HS-27A (cell line): ENCODE data around the gene OSBPL5.

Experiments
- DNase-seq: peaks from one replicate; pipeline ENCODE4 v3.0.0-alpha.2; 2012; ENCODE audit warnings: low read depth, missing footprints

OSBPL5 gene

DNA sequence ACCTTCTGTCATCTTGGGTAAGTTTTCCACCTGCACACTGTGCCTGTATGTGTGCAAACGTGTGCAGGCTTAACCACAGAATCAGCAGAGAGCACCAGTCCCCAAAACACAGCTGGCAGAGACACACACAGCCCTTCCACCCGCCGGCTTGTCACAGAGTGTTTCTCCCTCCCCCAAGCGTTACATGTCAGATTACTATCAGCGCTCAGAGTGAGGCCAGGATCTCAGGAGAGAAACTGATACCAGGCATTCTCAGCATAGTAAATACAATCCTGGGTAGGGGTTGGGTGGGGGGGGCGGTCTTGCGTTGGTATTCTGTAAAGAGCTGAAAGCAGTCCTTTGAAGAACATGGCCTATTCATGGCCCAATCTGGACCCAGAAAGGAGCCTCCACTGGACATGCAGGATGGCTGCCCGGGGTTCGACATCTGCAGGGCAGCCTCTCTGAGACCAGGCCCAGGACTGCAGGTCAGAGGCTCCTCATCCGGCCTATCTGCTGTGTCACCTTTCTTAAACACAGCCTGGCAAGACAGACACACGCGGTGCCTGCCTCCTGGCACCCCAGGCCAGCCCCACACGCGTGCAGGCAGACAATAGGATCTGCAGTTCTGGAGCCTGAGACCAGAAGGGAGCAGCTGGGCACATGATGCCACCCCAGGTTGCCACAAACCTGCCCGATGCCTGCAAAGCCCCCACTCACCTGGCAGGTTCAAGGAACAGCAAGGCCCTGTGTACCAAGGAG, 1.7 kb downstream of the OSBPL5 start:
- DNase-seq, result no peak

- DNase-seq, result no peak
Measured at GRCh38 chr11:3162410-3163240, 2.5 kb downstream of the OSBPL5 start.

DNA sequence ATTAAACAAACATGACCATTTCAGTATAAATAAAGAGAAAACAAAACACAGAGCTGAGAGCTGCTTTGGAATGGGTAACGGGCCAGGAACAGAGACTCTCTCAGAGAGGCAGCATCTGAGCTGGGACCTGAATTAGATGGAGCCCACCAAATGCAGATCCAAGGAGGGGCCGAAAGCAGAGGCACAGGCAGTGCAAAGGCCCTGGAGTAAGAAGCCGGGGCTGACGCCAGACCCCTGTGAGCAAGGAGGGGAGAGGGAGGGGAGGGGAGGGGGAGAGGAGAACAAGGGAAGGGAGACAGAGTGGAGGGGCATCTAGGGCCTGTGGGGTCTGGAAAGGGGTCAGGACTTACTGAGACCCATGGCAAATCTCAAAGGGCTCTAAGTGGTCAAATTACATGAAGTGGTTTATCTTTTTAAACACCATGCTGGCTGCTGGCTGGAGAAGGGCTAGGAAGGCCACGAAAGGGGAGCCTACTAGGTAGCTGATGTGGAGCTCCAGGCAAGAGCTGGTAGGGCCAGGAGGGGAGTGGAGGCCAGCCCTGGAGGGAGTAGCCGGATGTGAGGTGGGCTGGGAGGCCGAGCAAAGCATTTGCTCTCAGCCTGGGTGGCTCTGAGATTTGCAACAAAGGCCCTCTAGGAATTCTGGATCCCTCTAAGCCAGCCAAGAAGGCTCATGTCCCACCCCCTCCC, 3.2 kb downstream of the OSBPL5 start:
- no peak for DNase-seq

DNA sequence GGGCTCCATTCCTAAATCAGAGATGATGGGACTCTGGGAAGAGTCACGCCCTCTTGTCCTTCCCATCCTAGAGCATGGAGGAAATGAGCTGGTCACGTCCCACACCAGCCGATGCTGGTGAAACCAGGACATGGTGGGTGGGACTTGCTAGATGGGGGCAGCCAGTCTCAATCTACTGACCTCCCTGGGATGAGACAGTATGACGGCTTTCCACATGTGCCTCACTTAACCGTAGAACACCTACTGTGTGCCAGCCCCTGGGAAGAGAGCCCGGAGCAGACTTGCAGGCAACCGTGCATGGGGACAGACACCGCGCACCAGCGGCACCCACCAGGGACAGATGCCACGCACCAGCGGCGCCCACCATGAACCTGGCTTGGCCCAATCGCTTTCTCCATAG, 3.8 kb downstream of the OSBPL5 start:
- no peak for DNase-seq

GRCh38 chr11:3160252-3161031, 4.7 kb downstream of the OSBPL5 start:
- peak; percentile 39 for DNase-seq

DNA sequence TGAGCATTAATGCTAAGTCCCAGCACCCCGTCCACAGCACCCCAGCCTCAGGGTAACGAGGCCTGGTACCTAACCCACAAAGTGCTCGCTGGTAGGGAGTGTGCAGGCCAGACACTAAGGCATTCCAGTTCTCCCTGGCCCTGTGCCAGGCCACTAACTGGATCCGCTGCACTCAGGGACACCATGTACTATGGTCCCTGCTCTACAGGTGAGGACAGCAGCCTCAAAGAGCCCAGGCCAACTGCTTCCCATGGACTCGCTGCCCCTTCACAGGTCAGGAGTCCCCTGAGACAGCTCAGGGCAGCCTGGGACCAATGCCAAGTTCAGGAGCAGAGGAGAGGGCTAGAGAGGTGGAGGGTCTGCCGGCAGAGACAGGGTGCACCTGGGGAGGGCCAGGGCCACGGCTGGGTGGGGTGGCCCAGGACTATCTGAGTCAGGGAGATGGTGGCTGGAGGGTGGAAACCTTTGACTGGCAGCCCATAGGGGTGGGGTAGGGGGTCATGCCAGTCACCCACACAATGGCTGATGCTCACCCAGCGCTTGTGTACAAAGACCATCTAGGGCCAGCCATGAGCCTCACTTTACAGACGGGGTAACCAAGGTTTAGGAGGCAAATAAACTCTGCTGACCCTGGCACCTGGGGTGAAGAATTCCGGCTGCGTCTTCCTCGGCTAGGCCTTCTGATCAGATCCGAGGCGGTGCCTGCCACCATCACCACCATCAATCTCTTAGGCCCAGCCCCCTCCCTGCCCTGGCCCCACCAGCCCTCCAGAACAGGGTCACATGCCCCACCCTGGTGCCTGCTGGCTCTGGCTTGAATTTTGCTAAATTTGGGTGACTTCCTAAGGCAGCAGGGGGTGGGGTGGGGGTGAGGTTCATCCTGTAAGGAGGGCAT, 5.6 kb downstream of the OSBPL5 start:
- DNase-seq, result no peak

GRCh38 chr11:3158821-3159220, 6.3 kb downstream of the OSBPL5 start:
- DNase-seq, result no peak

- no peak for DNase-seq
Measured at GRCh38 chr11:3158131-3158591, 6.9 kb downstream of the OSBPL5 start.

DNA sequence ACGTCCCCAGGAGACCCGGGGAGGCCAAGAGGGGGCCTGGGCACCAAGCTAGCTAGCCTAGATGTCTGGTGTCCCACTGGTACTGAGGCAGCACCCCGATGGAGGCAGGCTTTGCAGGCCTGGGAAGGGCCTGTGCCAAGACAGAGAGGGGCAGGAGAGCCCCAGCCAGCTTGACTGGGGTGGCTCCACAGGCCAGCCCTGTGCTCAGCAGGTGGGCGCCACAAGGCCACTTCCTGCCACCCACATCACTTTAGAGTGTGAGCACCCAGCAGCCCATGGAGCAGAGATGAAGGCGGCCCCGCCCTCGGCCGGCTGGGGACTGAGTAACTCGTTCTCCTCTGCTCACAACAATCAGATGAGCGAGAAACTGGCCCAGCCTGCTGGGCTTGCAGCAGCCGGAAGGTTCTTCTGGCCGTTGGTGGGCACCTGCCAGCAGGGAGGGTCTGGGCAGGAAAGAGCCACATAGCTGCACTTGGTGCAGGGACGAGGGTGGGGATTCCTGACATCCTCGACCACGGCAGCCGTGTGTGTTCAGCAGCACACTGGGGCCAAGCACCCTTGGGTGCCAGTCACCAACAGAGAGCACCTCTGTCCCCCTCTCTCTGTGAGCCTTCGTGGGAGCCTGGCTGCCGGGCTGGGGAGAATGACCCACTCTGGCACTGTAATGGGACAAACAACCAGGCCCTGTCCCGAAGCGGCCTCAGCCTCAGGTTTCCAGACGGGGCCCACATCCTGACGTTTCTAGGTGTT, 7.6 kb downstream of the OSBPL5 start:
- DNase-seq, result no peak

DNA sequence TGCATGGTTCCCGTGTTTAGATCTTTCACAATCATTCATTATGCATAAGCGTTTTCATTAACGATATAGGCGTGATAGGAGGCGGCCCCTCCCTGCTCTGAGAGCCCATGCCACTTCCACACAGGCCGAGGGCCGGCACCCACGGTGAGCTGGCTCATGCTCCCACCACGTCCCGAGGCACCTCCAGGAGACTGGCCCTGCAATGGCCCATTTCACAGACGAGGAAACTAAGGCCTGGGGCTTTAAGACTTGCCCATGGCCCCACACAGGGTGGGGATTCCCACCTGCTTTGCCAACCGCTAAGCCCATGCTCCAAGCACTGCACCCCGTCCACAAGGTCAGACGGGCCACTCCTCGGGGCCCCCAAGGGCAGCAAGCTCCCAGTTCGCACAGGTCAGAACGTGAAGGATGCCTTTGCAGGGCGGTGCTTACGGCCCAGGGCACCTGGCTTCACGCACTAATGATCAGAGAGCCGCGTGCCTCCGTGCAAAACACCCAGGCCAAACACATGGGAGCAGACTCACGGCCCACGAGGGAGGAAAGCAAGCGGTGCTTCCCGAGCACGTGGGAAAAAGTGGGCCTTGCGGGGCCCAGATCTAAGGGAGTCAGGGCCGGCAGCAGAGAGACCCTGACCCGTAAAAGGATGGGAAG, 8.3 kb downstream of the OSBPL5 start:
- DNase-seq, result no peak

DNA sequence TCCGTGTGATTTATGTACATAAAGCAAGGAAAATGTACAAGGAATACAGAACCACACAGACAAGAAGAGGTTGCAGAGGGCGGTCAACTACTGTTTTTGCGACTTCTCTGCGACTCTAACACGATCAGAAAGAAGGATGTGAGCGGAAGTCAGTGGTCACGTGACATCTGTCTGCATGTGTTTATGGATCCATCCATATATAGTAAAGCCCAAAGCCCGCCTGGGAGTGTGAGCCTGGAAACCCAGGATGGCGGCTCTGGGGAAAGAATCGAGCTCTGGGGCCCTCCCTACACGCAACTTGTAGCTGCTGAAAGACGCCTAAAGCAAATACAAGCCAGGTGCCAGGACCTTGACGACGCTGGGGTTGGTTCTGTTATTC, 8.8 kb downstream of the OSBPL5 start:
- no peak for DNase-seq

DNA sequence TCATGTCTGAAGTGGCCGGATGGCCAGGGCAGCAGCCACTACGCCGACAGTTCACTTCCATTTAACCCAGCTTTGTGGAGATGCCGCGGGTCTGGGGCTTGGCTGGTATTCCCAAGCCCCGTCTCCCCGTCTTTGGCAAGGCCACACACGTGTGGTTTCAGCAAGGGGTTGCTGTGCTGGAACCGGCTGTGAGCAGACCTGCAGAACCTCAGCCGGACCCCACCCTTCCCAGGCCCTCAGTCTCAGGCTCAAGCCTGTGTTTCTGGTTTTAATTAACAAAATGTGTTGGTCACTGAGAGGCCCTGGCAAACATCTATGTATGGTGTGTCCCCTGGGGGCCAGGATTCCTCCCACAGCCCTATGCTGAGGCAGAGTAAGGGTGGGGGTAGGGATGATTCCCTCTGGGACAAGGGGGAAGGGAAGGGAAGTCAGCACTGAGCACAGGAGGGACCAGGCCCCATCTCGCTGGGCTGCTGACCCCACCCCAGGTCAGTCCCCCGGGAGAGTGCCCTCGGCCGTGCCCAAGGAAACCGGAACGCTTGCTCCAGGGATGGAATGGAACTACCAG, 9.3 kb downstream of the OSBPL5 start:
- DNase-seq, result no peak

DNA sequence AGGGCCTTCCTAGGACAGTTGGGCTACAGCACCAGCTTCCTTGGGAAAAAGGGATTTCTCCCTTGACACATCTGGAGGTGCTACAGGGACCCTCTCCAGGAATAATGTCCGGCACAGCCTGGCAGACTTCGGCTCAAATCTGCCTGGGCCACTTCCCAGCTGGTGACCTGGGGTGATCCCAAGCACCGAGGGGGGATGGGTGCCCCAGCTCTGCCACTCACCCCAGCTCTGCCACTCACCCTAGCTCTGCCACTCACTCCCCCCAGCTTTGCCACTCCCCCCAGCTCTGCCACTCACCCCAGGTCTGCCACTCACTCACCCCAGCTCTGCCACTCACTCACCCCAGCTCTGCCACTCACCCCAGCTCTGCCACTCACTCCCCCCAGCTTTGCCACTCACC, 9.9 kb downstream of the OSBPL5 start:
- no peak for DNase-seq

DNA sequence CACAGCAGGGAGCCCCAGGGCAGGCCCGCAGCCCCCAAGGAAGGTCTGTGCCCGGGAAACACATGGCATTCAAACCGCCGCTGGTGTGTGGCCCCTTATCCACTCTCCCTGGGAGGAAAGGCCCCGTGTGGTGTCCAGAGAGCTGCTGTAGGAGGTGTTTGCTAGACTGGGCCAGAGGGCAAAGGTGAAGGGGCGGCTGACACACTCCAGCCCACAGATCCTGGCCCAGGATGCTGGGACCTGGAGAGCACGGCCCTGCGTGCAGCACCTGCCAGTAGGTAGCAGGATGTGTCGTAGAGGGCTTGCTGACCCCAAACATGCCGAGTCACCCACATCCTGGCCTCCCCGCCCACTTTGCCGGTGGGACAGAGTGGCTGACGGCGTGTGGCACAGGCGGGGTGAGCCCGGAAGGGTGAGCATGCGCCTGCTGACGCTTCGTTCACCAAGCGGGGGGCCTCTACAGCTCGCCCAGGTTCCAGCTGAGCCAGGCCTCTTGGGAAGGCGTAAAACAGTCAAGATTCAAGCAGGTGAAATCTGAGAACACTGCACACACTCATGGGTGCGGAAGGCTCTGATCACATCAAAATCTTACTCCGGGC, 11.0 kb downstream of the OSBPL5 start:
- no peak for DNase-seq

GRCh38 chr11:3153291-3153861, 11.7 kb downstream of the OSBPL5 start:
- DNase-seq, result no peak

DNA sequence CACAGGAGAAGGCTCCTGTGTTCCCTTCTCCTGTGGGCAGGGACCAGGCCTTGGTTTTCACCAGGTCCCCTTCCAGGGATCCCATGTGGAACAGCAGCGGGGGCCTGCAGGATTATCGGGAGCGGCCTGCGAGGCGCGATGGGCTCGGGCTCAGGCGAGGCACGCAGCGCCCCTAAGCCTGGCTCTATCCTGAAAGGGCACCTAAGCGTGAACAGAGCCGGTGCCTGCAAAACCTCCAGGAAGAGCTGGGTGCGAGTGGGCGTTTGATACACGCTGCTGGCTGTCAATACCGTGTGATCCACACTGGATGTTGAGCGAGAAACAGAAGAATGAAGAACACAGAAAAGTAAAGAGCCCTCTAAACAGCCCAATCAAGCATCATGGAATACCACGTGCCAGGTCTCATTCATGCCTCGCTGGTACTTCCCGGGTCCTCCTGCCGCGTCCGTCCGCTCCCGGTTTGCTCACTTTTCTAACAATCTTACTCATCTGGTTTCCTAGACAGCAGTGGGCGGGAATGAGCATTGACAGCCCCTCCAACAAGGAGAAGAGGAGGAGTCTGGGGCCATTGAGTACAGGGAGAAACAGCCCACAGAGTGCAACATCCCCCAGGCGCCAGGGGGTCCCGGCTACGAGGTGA, 12.5 kb downstream of the OSBPL5 start:
- no peak for DNase-seq

GRCh38 chr11:3150726-3151125, 14.4 kb downstream of the OSBPL5 start:
- DNase-seq, result no peak

- DNase-seq, result no peak
Measured at GRCh38 chr11:3149852-3150188, 15.3 kb downstream of the OSBPL5 start.
